ENCODE measurements around the gene FAM81A.

FAM81A gene

DNA sequence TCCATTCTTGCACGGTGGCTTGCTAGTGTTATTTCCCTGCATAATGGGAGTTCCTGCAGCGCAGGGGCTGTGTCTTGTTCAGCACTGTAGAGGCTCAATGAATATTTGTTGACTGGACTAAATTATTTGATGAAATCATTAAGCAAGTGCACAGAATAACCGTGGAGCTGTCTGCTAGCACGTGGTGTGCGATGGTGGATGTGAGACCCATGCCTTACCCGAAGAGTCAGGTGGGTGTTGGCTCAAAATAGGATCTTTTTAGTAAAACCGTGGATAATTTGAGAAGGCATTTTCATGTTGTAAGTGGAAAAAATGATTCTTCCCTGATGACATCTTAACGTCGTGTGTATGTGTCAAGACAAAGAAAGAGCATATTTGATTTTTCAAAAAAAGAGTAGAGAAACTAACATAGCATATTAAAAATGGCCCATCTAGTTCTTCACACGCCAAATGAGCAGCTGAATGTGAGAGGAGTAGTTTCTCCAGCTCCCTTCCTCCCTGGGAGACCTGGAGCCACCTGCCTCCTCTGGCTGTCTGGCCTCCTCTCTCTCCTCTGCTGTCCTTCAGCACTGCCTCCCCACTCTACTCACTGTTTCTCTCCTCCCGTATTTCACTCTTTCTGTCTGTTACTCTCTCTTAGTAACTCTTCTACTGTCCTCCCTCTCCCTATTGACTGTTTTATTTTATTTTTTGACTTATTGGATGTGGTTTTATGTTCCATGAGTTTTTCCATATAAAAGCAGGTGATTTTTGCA, 6.3 kb downstream of the FAM81A start:
- no peaks in the 10 kb centered on the region for H3K27me3 ChIP-seq (ENCODE audit: control insufficient read depth, insufficient read depth, low read length)
- no peak overlapping the region for H3K4me3 ChIP-seq (ENCODE audit: low read depth, low read length)
- no peaks in the 10 kb centered on the region for H3K9me3 ChIP-seq (ENCODE audit: control insufficient read depth, low read length)
- H3K9ac ChIP-seq = no peak overlapping the region
- no peak overlapping the region for H3K4me2 ChIP-seq (ENCODE audit: low read length)
- H3K79me2 ChIP-seq = no peaks in the 10 kb centered on the region
- H3K36me3 ChIP-seq (ENCODE audit: control insufficient read depth, insufficient read depth, low read length) = no peaks in the 10 kb centered on the region
- no peak overlapping the region for H2AFZ ChIP-seq
- TF ChIP-seq, protein P1, sequence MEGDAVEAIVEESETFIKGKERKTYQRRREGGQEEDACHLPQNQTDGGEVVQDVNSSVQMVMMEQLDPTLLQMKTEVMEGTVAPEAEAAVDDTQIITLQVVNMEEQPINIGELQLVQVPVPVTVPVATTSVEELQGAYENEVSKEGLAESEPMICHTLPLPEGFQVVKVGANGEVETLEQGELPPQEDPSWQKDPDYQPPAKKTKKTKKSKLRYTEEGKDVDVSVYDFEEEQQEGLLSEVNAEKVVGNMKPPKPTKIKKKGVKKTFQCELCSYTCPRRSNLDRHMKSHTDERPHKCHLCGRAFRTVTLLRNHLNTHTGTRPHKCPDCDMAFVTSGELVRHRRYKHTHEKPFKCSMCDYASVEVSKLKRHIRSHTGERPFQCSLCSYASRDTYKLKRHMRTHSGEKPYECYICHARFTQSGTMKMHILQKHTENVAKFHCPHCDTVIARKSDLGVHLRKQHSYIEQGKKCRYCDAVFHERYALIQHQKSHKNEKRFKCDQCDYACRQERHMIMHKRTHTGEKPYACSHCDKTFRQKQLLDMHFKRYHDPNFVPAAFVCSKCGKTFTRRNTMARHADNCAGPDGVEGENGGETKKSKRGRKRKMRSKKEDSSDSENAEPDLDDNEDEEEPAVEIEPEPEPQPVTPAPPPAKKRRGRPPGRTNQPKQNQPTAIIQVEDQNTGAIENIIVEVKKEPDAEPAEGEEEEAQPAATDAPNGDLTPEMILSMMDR (IDR thresholded peaks at IDR 0.05) = no peak
- H3K4me1 ChIP-seq = no peaks in the 10 kb centered on the region
- H3K27ac ChIP-seq = no peak overlapping the region

DNA sequence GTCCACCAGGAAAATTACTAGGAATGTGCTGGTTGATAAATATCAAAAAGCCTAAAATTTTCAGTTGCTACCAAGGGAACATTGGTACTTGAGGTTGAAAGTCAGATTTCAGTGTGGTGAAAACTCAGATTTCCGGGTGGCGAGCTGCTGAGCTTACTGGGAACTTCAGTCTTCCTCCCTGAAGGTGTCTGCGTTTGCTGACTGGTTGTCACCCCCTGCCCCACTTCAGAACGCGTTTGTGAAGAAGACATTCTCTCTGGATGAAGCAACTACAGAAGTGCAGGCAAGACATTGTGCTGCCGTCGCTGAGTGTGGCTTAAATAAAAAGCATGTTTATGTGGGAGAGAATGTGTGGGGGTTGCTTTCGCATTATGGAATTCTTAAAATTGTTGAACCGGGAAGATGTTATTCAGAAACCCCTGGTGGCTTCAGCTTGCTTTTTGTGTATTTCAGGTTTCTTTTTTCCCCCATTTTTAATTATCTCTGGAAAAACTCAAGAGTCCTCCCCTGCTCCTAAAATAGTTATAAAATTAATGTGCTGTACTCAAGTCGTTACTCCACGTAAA, 7.1 kb downstream of the FAM81A start:
- TF ChIP-seq, protein P1 (IDR thresholded peaks at IDR 0.05) = no peak
- Histone ChIP-seq H3K9me3 (ENCODE audit: control insufficient read depth, low read length) (no peaks in the 10 kb centered on the region), H3K79me2 (no peaks in the 10 kb centered on the region), H3K4me3 (ENCODE audit: low read depth, low read length) (no peak overlapping the region), H3K4me2 (ENCODE audit: low read length) (no peak overlapping the region), H2AFZ (no peak overlapping the region), H3K4me1 (no peaks in the 10 kb centered on the region), H3K9ac (no peak overlapping the region), H3K27me3 (ENCODE audit: control insufficient read depth, insufficient read depth, low read length) (no peaks in the 10 kb centered on the region), H3K27ac (no peak overlapping the region), H3K36me3 (ENCODE audit: control insufficient read depth, insufficient read depth, low read length) (no peaks in the 10 kb centered on the region)

DNA sequence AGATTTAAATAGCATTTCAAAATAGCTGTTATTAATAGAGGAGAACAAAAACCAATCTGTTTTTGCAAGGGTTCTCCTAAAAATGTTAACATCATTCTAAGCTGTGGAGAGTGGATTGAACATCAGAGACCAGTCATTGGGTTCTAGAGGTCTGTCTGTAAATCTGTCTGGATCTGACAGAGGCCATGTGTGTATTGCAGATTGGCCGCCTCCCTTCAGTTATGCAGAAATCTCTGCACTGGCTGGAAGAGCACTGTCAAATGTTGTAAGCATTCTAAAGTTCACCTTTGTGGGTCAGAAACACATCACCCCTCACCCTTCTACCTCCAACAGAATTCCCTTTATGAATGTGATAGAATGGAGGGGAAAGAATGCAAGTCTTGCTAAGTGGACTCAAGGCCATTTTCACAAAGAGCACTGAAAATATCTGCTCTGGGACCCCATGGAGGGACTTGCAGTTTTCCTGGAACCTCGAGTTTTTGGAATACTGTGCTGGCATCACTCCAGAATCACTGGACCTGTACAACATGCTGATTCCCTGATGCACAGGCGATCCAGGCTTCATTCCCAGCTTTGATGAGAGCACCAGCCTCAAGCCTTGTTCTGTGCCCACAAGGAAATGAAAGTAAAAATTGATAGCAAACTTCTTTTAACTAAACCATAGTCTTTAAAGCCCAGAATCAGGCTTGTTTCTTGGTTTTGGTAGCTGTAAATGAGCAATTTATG, 8.4 kb downstream of the FAM81A start:
- Histone ChIP-seq H2AFZ (no peak overlapping the region), H3K4me1 (no peaks in the 10 kb centered on the region), H3K9me3 (ENCODE audit: control insufficient read depth, low read length) (no peaks in the 10 kb centered on the region), H3K36me3 (ENCODE audit: control insufficient read depth, insufficient read depth, low read length) (no peaks in the 10 kb centered on the region), H3K9ac (no peak overlapping the region), H3K4me2 (ENCODE audit: low read length) (no peak overlapping the region), H3K27me3 (ENCODE audit: control insufficient read depth, insufficient read depth, low read length) (no peaks in the 10 kb centered on the region), H3K4me3 (ENCODE audit: low read depth, low read length) (no peak overlapping the region), H3K79me2 (no peaks in the 10 kb centered on the region), H3K27ac (no peak overlapping the region)
- TF ChIP-seq, protein P1 (IDR thresholded peaks at IDR 0.05) = no peak

DNA sequence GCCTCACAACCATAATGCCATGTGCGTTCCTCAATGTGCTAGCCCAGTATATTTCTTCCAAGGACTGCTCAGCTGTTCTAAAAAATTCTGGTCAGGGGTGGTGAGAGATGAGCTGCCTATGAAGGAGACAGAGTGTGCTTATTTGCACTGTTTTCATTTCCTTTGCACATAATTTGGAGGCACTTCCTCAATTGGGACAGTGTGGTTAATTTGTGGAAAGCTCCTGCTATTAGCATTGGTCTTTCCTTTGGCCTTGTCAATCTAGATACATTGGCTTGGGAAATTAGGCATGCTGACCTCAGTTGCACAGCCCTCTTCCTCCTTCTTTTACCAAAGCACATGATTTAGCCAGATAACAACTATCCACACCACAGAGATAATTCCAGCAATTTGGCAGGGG, 9.4 kb downstream of the FAM81A start:
- no peaks in the 10 kb centered on the region for H3K9me3 ChIP-seq (ENCODE audit: control insufficient read depth, low read length)
- H3K27me3 ChIP-seq (ENCODE audit: control insufficient read depth, insufficient read depth, low read length) = no peaks in the 10 kb centered on the region
- no peaks in the 10 kb centered on the region for H3K4me1 ChIP-seq
- no peaks in the 10 kb centered on the region for H3K36me3 ChIP-seq (ENCODE audit: control insufficient read depth, insufficient read depth, low read length)
- no peak overlapping the region for H3K4me2 ChIP-seq (ENCODE audit: low read length)
- H3K27ac ChIP-seq = no peak overlapping the region
- H3K4me3 ChIP-seq (ENCODE audit: low read depth, low read length) = no peak overlapping the region
- TF ChIP-seq, protein P1 (IDR thresholded peaks at IDR 0.05) = no peak
- no peak overlapping the region for H2AFZ ChIP-seq
- H3K79me2 ChIP-seq = no peaks in the 10 kb centered on the region
- no peak overlapping the region for H3K9ac ChIP-seq
